Stimulated activated naive CD4-positive, alpha-beta T cell treated with Interleukin-2 at 50 U/mL for 16 hours (primary cell): ENCODE data around the gene ESM1.

Source experiments
- DNase-seq: peaks from one replicate; lab custom pipeline; 2025; lab: John Stamatoyannopoulos, UW

Gene ESM1

DNA sequence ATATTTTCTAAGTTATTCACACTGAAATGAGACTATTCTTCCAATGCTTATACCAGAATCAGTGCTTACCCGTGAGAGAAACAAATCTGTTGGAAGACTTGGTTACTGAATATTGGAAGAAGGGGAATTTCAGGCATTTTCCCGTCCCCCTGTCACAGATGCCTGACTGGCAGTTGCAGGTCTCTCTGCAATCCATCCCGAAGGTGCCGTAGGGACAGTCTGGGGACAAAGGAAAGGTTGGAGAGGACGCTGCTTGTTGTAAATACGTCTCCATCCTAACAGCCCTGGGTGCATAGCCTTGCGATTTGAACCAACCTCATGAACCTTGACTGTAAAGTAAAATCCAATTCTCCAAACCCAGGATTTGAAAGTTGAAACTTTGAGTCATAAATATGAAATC, 3.5 kb downstream of the ESM1 start:
- DNase-seq = no peak

DNA sequence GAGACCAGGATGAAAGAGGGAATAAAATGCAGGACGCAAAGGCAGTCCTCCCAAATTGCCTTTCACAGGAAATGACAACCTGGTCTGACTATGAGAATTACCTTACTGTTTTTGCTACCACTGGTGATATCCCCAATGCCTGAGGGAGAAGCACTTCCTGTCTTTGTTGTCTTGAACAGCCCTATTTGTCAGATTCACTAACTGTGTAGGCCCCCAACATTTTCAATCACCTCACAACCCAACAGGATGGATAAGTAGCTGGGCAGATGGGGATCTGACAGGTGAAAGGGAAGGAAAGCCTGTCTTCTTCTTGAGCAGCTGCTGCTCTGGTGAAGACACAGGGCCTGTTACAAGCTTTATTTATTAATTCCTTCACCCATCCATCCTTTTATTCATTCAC, 9.7 kb downstream of the ESM1 start:
- DNase-seq = no peak

DNA sequence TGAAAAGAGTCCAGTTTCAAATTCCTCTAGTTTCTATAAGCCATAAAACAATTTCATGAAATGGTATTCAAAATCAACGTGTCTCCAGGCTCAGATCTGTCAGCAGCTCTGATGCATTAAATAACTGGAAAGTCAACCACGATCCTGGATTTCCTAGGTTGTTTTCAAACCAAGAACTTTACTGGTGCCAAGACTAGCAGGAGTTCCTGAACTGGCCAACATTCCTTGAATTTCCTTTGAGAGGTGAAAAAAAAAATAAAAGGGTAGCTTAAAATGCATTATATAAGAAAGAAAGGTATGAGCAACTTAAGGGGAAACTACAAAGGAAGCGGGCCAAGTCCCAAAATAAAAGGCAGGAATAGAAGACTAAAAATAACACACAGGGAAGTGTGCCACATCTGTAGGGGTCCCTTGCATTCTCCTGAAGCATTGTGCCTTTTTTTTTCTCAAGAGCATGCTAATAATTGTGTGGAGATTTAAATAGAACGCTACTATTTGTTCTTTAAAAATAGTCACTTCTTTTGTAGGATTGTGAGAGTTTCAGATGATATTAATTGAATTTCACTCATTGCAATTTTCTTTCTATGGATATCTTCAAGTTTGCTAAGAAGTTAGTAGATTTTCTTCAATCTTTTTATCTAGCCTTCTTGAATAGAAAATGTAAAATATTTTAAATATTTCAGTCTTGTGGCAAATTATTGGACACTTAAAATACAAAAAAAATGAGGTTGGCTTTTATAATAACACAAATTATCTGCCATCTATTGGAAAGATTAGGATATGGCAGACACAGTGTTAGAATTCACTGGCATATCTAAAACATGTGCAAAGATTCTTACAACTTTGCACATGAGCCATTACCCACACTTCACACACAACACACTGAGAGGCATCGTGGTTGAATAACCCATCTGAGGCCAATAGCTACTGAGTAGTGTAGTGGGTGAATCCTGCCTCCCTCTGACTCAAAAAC, 15.3 kb downstream of the ESM1 start:
- DNase-seq = no peak

DNA sequence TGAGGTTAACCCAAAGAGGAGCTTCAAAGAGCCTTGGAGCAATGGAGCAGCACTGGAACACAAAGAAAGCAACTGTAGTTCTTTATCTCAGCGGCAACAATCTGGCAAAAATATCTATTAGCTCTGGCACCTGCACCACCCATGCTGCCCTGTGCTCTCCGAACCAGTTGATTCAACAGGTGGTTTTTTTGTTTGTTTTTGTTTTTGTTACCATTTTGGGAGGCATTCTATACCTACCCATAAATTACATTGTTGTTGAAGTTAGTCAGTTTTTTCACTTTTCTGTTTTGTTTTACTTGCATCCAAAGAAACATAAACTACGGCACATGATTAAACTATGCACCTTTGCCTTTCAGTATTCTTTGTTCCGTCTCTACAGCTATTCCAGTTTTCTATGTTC, 16.2 kb downstream of the ESM1 start:
- DNase-seq = no peak

DNA sequence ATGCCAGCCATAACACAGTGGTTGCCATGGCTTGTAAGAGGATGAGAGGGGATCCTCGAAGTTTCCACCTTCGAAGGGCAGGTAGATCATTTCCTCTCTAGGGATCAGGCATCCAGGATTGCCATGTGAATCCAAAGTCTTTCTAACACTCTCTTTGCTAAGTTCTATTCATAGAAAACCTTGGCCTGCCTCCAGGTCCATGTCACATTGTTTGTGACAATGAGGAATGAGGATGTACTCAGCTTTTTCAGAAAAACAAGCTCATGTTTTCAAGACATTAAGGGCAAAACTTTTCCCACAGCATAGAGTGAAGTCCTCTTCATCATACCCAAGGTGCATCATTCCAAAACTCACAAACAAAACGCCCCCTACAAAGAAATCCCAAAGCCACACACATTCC, 19.6 kb downstream of the ESM1 start:
- no peak for DNase-seq

DNA sequence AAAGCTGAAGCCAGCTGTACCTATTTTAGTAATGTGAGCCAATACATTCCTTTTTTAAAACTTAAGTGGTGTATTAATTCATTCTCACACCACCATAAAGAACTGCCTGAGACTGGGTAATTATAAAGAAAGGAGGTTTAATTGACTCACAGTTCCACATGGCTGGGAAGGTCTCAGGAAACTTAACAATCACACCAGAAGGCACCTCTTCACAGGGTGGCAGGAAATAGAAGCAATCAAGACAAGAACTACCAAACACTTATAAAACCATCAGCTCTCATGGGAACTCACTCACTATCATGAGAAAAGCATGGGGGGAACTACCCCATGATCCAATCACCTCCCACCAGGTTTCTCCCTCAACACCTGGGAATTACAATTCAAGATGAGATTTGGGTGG, 21.0 kb downstream of the ESM1 start:
- DNase-seq = no peak

DNA sequence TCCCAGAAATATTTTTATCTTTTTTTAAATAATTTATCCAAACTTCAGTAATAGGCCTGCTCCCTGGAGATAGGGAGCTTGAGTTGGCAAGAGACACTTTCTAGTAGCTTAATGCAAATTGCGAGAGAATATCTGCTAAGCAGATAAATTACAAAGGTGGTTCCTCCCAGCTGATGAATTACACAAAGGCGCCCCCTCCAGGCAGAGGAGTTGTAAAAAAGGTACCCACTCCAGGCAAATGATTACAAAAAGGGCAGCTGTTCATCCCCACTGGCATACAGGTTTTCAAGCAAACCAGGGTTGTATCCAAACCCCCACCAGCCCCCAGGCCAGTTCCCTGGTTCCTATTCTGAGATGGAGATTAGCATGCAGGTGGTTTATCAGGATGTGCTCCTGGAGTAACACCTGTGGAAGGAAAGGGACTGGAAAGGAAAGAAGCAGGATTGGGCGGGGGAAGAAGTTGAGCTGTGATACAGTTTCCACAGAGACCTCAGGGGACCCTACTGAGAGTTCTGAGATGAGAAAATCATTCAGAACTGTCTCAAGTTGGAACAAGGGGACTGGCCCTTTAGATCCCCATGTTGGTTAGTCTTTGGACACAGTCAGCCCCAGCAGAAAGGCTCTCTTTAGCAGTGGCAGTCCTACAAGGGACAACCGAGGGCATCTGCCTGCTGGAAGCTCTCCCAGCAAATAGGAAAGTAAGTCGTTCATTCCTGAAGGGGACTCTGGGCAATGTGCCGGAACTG, 25.5 kb downstream of the ESM1 start:
- DNase-seq = no peak

DNA sequence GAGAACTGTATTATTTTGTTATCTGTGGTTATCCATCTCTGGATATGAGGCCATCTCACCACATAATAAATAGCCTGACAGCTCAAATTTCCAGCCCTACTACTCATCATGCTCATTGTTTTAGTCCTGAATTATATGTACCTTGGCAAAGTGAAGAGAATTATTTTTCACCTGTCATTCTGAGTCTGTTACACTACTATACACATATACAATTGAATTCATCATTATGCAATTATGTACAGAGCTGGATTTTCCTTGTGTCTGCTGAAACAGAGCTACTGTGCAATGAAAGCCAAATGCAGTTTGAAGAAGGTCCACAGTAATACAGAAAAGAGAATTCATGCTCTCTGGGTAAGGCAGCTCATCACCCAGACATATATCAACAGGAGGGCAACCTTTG, 28.5 kb downstream of the ESM1 start:
- no peak for DNase-seq

DNA sequence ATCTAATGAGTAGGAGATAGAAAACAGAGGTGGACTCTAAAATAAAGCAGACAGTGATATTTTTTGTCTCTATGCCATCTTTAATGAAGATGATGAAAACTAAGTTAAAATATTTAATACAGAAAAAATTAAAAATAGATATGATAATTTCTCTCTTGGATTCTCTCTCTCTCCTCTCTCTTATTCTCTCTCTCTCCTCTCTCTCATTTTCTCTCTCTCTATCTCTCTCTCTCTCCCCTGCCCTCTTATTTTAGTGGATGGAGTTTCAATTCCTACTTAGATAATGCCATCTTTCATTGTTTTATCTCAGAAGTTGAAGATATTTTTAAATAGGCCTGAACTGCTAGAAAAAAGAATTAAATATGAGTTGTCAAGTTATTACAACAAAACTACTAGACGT, 38.2 kb downstream of the ESM1 start:
- no peak for DNase-seq

DNA sequence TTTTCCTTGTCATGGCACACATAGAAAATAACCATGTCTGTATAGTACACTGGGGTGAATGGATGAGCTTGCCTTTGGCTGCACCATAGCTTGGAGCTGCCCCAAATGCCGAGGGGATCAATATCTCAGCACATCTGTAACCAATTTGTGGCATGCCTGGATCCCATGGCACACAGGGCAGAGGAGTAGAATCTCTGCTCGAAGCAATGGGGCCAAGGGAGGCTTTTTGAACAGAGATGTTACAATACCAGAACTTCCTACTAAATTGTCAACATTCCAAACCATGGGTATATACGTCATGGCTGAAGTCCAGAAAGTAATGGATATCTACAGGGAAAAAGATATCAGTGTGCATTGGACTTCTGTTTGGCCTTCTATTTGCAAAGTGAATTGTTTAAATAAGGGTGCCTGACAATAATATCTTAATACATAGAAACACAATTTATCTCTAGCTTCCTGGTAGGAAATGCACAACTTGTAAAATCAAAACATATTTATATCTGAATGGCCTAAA, 39.0 kb downstream of the ESM1 start:
- DNase-seq = no peak

DNA sequence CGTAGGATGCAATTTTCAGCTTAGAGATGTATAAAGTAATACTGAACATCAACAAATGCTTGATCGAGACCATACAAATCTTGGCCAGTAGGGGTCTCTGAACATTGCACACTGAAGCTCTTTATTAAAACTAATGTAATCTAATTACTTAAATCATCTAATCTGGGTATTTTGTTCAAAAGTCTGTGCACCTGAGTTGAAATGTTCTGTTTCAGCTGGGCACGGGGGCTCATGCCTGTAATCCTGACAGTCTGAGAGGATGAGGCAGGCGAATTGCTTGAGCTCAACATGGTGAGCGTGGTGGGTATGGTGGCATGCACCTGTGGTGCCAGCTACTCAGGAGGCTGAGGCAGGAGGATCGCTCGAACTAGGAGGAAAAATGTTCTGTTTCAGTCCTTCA, 41.0 kb downstream of the ESM1 start:
- DNase-seq = no peak

DNA sequence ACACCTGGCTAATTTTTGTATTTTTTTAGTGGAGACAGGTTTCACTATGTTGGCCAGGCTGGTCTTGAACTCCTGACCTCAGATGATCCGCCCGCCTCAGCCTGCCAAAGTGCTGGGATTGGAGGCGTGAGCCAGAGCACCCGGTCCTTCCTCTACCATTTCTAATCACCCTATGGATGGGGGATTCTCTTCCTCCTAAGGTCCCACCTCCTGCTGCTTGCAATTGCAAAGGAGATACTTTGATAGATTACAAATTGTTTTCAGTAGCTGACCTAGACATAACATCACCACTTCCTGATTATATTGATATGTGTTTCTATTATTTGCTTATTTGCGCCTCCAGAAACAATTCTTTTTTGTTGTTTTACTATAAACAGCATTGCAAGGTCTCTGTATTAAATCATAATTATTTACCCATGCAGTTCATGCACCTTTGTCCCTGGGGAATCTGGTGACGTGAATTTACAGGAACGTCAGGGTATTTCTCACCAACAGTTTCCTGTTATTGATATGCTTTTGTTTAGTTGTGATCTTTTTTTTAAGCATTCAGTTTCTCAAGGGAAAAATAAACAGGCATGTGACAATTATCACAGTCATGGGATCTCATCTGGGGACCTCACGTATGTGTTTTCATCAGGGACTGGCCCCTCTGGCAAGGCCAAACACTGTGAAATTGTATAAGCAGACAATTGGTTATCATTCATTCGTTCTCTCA, 43.2 kb downstream of the ESM1 start:
- no peak for DNase-seq

DNA sequence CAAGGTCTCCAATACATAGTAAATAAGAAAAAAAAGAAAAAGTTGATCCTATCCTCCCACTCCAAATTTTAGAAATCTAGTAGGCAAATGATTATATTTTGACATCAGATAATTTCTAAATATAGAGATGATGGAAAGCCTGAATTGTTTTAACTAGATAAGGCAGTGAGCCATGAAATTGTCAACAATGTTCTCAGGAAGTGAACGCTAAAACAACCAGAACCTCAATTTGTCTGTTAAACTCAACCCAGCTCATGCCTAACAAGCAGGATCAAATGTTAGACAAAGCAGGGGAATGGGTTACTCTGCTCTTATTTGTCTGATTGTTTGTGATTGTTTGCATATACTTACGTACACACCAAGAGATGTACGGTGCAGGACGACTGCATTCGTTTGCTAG, 49.2 kb downstream of the ESM1 start:
- no peak for DNase-seq

DNA sequence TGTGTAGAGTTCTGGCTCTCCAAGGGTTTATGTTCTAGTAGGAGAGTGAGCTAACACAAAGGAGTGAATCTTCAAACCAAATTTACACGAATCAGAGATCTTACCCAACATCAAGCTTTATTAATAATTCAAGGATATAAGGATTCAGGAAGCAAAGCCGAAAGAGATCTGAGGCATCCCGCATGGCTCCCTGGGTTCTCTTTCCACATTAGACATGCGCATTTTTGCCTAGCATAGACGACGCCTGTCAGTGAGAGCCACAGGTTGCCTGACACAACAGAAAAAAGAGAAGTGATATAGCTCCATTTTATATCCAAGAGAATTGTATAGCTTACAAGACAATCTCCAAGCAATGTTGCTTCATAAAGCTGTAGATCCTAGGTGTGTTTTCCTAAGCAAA, 52.6 kb downstream of the ESM1 start:
- DNase-seq = no peak

DNA sequence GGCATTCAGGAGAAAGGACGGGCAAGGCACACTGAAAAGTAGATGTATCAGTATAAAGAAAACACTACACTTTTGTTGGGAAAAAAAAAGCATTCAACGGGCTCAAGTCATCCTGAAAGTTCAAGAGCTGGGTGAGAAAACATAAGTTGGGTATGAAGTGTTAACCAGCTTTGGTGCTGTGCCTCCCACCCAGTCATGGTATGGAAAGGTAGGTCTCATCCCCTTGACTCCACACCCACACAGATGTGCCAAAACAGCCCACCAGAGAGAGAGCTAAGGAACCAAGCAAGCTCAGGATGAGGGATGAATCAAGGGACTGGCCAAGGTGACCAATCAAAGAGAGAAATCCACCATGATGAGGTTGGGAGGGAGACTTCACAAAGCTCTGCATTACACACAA, 54.7 kb downstream of the ESM1 start:
- no peak for DNase-seq
